ENCODE data around the gene C10orf71. TPM values are rescaled to one million over a fixed set of nuclear protein-coding genes. Genes with fewer than 3 reads are reported as not detected.

Gene C10orf71
- polyA plus RNA-seq, 1 donor, result 41.8 TPM

- no peak for DNase-seq
These were observed 48.4 kb downstream of the C10orf71 start for GRCh38 chr10:49347342-49347741.

DNA sequence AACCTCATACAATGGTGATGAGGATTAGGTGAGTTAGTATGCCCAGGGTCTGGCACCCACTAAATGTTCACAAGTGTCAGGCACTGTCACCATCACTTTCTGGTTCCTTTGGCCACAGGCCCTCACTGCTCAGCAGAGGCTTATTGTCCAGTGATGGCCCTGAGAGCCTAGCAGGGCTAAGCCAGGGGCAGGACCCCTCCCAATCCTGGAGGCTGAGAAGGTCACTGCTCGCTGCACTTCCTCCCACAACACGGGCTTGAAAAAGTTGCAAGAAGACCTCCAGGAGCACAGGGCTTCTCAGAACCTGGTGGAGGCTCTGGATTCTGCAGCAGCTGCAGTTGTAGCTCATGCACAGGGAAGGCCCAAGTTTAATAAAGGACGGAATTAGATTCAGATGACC is 48.9 kb downstream of the C10orf71 start:
- no peak for DNase-seq

DNA sequence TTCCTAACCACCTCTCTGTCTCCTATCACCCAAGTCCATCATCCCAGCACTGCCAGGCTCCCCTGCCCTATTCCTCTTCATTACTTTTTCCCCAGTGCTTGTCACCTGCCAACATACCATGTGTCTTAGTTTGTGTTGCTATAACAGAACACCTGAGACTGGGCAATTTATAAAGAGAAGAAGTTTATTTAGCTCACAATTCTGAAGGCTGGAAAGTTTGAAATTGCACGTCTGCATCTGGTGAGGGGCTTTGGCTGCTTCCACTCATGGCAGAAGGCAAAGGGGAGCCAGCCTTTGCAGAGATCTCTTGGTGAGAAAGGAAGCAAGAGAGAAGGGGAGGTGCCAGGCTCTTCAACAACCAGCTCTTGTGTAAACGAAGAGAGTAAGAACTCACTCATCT is 49.6 kb downstream of the C10orf71 start:
- no peak for DNase-seq

DNA sequence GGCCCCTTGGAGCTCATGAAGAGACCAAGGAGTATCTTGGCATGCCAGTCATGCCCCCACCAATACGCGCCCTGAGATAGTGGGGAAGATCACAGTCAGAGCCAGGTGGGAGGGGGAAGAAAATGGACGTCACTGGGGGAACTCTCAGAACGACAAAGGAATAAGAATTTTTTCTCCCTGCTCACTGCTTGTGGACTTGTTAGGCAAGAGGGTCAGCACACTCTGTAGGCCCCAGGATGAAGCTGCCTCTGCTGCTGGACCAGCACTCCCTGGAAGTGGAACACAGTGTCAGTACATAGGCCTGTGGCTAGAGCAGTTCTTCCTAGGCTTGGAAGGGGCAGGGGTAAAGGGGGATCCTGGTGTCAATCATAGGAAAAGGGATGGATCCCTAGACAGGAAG is 50.4 kb downstream of the C10orf71 start:
- no peak for DNase-seq

DNA sequence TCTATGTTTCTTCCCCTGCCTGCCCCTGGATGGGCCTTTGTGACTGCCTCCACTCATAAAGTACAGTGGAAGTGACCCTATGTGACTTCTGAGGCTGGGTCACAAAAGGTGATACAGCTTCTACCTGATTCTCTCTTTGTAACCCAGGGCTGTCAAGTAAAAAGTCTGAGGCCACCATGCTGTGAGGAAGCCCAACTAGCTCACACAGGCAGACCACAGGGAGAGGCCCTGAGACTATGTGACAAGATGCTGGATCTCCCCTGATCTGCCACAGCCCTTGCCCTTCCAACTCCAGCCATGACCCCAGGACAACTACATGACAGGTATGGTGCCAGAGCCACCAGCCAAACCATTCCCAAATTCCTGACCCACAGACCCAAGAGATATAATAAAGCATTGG is 51.2 kb downstream of the C10orf71 start:
- DNase-seq, result no peak

- no peak for DNase-seq
These were observed 52.0 kb downstream of the C10orf71 start for GRCh38 chr10:49350846-49351532.

- DNase-seq, result no peak
These were observed 52.7 kb downstream of the C10orf71 start for GRCh38 chr10:49351669-49352068.

- no peak for DNase-seq
These were observed 53.4 kb downstream of the C10orf71 start for GRCh38 chr10:49352323-49352722.

GRCh38 chr10:49353026-49353894 is 54.3 kb downstream of the C10orf71 start:
- DNase-seq, result no peak

DNA sequence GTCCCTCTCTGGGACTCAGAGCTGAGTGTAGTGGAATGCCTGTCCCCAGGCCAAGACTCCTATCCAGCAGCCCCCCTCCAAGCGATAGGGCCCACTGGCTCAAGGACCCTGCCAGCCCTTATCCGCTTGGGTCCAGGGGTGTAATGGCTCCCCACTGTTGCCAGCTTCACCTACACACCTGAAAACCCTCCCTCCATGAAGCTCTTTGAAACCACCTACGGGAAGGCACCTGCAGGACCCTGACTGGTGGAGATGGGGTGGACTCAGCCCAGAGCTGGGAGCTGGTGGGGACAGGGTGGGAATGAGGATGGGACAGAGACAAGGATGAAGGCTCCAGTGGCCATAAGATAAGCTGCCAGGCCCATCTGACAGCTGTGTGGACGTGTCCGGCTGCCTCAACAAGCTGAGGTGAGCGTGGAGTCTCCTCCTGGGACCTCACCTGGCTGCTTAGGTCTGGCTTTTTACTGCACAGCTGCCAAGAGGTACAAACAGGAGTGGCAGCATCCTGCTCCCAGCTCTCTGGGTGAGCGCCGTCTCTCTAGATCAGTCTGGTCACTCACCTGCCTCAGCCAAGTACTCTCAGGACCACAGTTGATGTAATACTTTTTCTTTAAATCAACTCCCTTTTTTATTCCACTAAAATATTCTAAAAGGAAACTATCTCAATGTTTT is 55.1 kb downstream of the C10orf71 start:
- DNase-seq, result no peak

DNA sequence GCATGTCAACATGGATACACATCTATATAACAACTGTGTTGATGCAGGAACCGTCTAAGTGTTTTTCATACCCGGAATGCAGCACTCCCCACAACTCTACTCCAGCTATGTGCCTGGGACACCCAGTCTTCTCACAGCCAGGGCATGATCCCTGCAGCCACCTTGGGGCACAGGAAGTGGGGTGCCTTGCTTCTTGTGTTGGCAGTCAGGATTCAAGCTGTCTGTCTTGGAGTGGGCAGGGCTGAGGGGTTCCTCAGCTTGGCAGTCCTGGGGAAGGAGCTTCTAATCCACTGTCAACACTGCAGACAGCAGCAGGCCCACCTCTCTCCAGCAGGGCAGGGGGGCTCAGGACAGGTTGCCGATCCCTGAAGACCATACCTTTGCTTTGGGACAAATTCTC is 55.6 kb downstream of the C10orf71 start:
- no peak for DNase-seq

DNA sequence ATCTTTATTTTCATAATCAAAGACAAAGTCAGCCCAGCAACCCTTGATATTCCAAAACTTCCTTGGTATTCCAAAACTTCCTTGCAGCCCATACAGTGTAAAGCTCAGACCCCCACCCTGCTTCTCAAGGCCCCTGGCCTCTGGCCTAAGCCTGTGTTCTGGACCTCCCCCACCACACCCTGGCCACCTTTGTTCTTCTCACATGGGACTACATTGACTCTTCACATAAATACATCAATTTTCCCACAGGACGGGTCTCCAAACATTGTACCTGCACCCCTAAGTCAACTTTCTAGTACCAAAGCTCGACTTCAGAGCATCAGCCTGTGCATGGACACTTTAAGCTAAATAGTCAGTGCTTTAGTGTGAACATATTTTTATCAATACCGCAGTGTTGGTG is 56.3 kb downstream of the C10orf71 start:
- no peak for DNase-seq

DNA sequence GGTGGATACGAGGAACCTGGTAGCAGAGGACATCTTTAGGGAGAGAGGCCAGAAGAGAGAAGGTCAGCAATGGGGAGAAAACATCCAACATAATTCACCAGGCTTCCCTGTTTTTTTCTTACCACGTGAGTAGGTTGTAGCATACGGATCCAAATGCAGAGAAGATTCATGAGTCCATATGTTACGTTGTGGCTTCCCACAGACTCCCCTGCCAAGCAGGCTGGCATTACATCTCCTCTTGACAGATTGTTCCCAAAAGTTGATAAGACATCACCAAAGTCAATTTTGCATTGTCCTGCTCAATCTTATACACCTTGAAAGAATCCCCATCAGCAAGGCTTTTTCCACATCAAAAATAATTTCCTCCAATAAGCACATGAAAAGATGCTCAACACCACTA is 57.2 kb downstream of the C10orf71 start:
- DNase-seq, result no peak

- no peak for DNase-seq
These were observed 58.0 kb downstream of the C10orf71 start for GRCh38 chr10:49356944-49357343.

DNA sequence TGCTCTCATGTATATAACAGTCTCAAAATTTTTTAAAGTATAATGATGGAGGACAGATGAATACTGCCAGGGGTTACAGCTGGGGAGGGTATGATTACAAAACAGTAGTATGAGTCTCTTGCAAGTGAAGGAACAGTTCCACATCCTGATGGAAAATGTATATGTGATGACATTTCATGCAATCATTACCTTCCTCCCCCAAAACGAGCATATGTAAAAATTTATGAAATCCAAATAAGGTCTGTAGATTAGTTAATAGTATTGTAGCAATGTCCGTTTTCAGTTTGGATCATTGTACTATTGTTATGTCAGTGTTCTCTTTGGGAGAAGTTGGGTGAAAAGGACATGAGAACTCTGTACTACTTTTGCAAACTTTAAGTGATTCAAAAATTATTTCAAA is 58.9 kb downstream of the C10orf71 start:
- no peak for DNase-seq

GRCh38 chr10:49359349-49360270 is 60.6 kb downstream of the C10orf71 start:
- no peak for DNase-seq

DNA sequence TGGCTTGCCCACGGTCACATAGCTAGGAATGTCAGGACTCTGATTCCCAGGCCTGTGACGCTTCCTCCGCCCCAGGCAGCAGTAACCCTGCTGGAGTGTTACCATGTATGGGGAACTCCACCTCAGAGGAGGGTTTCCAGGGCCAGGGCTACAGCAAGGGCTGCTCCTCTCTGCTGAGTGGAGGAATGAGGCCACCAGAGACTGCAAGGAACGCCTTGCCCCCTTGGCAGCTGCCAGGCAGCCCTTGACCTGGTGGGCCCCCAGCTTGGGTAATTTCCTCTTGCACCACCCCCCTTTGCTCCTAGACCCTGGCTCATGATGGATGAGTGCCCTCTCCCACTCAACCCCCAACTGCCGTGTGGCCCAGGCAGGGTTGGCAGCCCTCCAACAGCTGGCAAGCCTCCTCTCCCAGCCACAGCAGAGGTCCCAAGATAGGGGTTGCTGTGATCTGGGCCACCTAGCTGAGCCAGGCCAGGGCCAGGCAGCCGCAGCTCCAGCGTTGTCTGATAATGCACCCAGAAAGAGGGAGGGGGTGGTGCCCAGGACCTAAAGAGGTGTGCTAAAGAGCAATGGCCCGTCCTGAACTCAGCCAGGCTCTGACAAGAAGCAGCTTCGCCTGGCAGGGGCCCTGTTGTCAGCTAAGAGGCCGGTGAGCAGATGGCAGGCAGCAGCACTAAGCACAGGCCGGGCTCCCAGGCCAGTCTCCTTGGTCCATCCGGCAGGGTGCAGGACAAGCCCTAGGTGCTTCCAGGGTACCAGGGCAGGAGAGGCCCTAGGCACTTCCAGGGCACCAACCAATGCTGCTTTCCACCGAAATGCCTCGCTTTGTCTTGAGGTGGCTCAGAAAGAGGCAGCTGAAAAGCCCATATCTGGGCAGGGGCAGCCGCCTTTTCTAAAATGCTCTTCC is 61.6 kb downstream of the C10orf71 start:
- no peak for DNase-seq

DNA sequence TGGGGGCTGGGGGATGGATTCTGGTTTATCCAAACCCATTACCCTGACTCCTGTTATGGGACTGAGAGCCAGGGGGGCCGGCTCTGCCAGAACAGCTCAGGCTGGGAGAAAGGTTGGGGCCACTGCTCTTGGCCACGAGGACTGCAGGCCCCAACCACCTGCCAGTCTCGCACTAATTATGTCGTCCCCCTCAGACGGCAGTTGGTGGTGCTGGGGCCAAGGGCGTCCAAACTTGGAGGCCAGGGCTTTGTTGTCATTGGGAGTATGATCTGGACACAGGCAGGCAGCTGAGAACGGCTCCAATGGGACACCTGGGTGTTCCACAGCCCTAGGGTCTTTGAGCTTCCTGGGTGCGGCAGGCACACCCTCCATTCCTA is 62.2 kb downstream of the C10orf71 start:
- no peak for DNase-seq

DNA sequence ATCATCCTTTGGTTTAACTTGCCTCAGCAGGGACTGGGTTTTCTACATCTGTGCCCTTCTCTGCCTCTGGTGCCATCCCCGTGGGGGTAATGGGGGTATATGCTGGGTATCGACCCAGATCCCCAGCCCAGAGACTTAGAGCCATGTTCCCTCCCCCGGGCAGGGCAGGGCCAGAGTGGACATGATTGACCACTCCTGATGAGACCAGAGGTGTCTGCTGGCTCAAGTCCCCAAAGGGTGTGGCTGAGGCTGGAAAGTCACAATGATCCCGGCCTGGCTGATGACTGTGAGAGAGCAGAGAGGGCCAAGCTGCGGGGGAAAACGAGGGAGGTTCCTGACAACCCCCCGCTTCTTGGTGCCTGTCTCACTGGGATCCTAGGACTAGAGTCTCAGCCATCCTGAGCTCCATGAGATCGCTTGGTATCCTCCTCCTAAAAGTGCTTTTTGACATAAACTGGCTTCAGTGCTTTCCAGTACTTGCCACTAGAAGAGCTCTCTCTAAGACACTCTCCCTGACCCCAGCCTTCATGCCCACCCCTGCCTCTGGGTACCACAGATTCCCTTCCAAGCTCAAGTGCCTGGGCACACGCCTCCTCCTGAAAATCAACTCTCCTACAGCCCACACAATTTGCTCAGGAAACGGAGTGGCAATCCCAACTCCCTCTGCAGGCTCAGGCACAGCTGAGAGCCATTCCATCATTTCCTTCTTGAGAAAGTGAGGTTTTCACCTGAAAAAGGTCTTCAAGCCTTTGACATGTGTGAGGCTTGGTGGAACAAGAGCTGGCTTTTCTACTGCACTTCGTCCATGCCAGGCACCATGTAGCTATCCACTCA is 63.0 kb downstream of the C10orf71 start:
- no peak for DNase-seq

DNA sequence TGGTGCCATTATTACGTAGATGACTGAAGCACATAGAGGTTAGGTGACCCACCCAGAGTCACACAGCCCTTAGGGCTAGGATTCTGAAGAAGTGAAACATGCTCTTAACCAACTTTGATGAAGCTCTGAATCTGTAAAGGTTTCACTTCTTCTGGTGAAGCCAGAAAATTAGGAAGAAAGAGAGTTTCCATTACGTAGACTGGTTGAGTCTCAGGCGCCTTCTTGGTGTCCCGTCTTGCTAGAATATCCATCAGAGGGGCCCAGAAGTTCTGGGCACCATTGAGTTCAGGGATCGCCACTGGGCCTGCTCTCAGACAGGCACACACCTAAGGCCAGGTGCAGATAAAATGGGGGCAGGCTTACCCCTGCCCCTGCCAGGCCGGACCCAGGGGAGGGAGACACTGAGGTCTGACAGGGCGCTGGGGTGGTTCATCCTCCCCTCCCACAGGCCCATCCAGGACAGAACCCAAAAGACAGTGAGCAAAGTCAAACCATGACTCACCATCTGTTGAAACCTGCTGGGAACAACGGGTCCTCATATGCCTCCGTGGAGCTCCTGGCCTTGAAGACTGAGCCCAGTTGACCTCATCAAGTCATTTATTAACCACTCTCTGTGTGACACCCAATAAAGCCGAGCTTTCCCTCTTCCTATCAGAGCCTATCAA is 63.8 kb downstream of the C10orf71 start:
- DNase-seq, result no peak

All from hindlimb muscle (tissue), 1 donor.